GM12891 (cell line): Measurements from ENCODE around the gene ELMO1.

Experiments used
- PAX5 ChIP-seq: IDR thresholded peaks from 2 replicates; pipeline ENCODE4 v1.6.1; 2011; ENCODE audit warnings: low read length, moderate library complexity, mild to moderate bottlenecking; ENCODE audit not compliant: insufficient read depth, severe bottlenecking
- POLR2A ChIP-seq: IDR thresholded peaks from 2 replicates; pipeline ENCODE4 v1.6.1; 2011; ENCODE audit warnings: low read depth, low read length, control low read depth
- POLR2AphosphoS5 ChIP-seq: IDR thresholded peaks from 2 replicates; pipeline ENCODE4 v1.6.1; 2011; ENCODE audit warnings: low read depth, low read length, control low read depth

GRCh38 chr7:37097983-37098382, 350.7 kb downstream of the ELMO1 start:
- TF ChIP-seq PAX5, result no peak
- no peak for TF ChIP-seq POLR2AphosphoS5
- no peak for TF ChIP-seq POLR2A
